HG03095 (cell line): ENCODE data around the gene MRPL50.

Experiments
- ATAC-seq: cut with Tn5 transposase; IDR thresholded peaks from one replicate; pipeline ENCODE4 v1.9.1; 2021; ENCODE audit warnings: moderate library complexity; ENCODE audit not compliant: unreplicated experiment

MRPL50 gene

GRCh38 chr9:101380295-101380694, 18.1 kb downstream of the MRPL50 start:
- ATAC-seq, result no peak

GRCh38 chr9:101376111-101376848, 22.1 kb downstream of the MRPL50 start:
- no peak for ATAC-seq

- no peak for ATAC-seq
Observed at GRCh38 chr9:101375546-101375945, 22.9 kb downstream of the MRPL50 start.

GRCh38 chr9:101372327-101373118, 25.9 kb downstream of the MRPL50 start:
- no peak for ATAC-seq

- ATAC-seq, result no peak
Observed at GRCh38 chr9:101371813-101372212, 26.6 kb downstream of the MRPL50 start.

- no peak for ATAC-seq
Observed at GRCh38 chr9:101369884-101370531, 28.4 kb downstream of the MRPL50 start.

GRCh38 chr9:101369286-101369685, 29.1 kb downstream of the MRPL50 start:
- ATAC-seq, result no peak

GRCh38 chr9:101367323-101367722, 31.1 kb downstream of the MRPL50 start:
- no peak for ATAC-seq

GRCh38 chr9:101366038-101366756, 32.2 kb downstream of the MRPL50 start:
- no peak for ATAC-seq

GRCh38 chr9:101365181-101365580, 33.2 kb downstream of the MRPL50 start:
- no peak for ATAC-seq

GRCh38 chr9:101362450-101362849, 36.0 kb downstream of the MRPL50 start:
- no peak for ATAC-seq

- no peak for ATAC-seq
Observed at GRCh38 chr9:101360647-101361046, 37.8 kb downstream of the MRPL50 start.

- no peak for ATAC-seq
Observed at GRCh38 chr9:101359679-101360078, 38.7 kb downstream of the MRPL50 start.

GRCh38 chr9:101356619-101357018, 41.8 kb downstream of the MRPL50 start:
- ATAC-seq, result no peak

GRCh38 chr9:101354765-101355708, 43.4 kb downstream of the MRPL50 start:
- ATAC-seq, result no peak

GRCh38 chr9:101354143-101354764, 44.2 kb downstream of the MRPL50 start:
- no peak for ATAC-seq

GRCh38 chr9:101353683-101354082, 44.7 kb downstream of the MRPL50 start:
- no peak for ATAC-seq

- no peak for ATAC-seq
Observed at GRCh38 chr9:101352892-101353463, 45.4 kb downstream of the MRPL50 start.

- no peak for ATAC-seq
Observed at GRCh38 chr9:101350285-101350684, 48.1 kb downstream of the MRPL50 start.
